HEK293T (cell line): ENCODE results near the gene SHROOM4.

Source experiments
- BHLHE40 ChIP-seq: fragments of 450-650 bp; IDR thresholded peaks from 2 replicates; pipeline ENCODE4 v1.6.1; 2016; ENCODE audit warnings: mild to moderate bottlenecking, moderate library complexity, borderline replicate concordance
- ELF4 ChIP-seq: fragments of 450-650 bp; IDR thresholded peaks from 2 replicates; pipeline ENCODE4 v1.6.1; 2017; ENCODE audit warnings: antibody characterized with exemption
- FOXM1 ChIP-seq: fragments of 450-650 bp; IDR thresholded peaks from 2 replicates; pipeline ENCODE4 v1.6.1; 2017; ENCODE audit warnings: mild to moderate bottlenecking, borderline replicate concordance
- HDGF ChIP-seq: fragments of 450-650 bp; IDR thresholded peaks from 2 replicates; pipeline ENCODE4 v1.6.1; 2017; ENCODE audit warnings: antibody characterized with exemption, borderline replicate concordance

DNA sequence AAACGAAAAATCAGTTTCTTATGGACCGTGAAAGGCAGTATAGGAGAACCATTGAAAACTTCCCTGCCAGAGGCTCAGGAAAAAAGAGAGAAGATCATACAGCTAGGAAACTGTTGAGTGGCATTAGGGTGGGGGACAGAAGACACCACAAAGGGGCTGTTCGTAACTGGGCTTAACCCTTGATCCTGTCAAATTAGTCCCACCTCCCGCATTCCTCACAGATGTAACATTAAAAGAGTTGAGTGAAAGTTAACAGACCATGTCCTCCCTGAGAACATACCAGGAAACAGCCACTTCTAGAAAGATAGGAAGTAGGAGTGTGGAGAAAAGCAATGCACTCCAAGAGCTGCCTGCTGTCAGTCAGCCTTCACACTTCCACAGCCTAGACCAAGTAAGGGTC is 8.7 kb downstream of the SHROOM4 start:
- TF ChIP-seq HDGF (no peak), BHLHE40 (no peak), ELF4 (no peak), FOXM1 (no peak)
